Activated naive CD4-positive, alpha-beta T cell treated with anti-CD3 and anti-CD28 coated beads, Interleukin-2, amount 10 ng/mL, durations not matched to agents 7 days and 5 days (primary cell): ENCODE results near the gene ADGRG1.

Source experiments
- CTCF ChIA-PET: fragments of 350-600 bp; sonication (Branson Sonifier 250); formaldehyde crosslinking; loops from one replicate; lab custom pipeline; 2021; ENCODE audit warnings: antibody characterized with exemption; lab: Charles Lee
- DNase-seq: peaks from one replicate; pipeline ENCODE4 v3.0.0-alpha.2; 2020
- H3K27ac Mint-ChIP-seq: one replicate; pipeline ENCODE4 v1.8.0; 2021; ENCODE audit warnings: mild to moderate bottlenecking, moderate library complexity, mixed read lengths
- H3K27me3 Mint-ChIP-seq: one replicate; pipeline ENCODE4 v1.8.0; 2021; ENCODE audit warnings: mild to moderate bottlenecking, mixed read lengths
- H3K36me3 Mint-ChIP-seq: one replicate; pipeline ENCODE4 v1.8.0; 2021; ENCODE audit warnings: mixed read lengths
- H3K4me1 Mint-ChIP-seq: one replicate; pipeline ENCODE4 v1.8.0; 2021; ENCODE audit warnings: mixed read lengths
- H3K4me3 Mint-ChIP-seq: one replicate; pipeline ENCODE4 v1.8.0; 2021; ENCODE audit warnings: mild to moderate bottlenecking, moderate library complexity, mixed read lengths
- H3K9me3 Mint-ChIP-seq: one replicate; pipeline ENCODE4 v1.8.0; 2021; ENCODE audit warnings: mixed read lengths

Gene ADGRG1

GRCh38 chr16:57609541-57610401, 18.7 kb upstream of the ADGRG1 start:
- CTCF ChIA-PET = interaction anchor here (0.8 to 5.6 kb wide), 15 partner anchors 9 to 450 kb away, joined by 3 to 82 read pairs (median 7); partner anchors contain the start of gene ADGRG1
- DNase-seq = peak; percentile 83
- Mint-ChIP-seq H3K4me3 (peak overlapping the region; percentile 46), H3K27me3 (peaks cover 5% of the 10 kb centered on the region), H3K36me3 (no peaks in the 10 kb centered on the region), H3K9me3 (no peaks in the 10 kb centered on the region), H3K4me1 (peaks cover 49% of the 10 kb centered on the region), H3K27ac (peak overlapping the region; percentile 86)

DNA sequence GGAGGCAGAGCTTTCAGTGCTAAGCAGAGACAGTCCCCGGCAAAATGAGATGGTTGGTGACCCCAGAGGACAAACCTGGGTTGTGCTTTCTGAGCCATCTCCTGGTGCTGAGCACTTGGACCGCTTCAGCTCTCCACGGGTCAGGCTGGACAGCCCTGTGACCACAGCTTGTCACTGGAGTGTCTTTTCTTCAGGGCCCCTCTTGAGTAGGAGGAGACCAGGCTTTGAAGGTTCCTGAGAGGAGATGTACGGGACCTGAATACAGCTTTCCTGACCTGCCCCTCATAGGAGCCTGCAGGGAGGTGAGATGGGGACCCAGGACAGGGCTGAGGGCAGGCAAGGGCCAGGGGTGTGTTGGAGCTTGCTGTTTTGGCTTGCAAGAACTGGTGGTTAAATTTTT, 17.8 kb upstream of the ADGRG1 start:
- H3K9me3 Mint-ChIP-seq = no peaks in the 10 kb centered on the region
- no peaks in the 10 kb centered on the region for H3K36me3 Mint-ChIP-seq
- CTCF ChIA-PET = interaction anchor here (0.8 to 5.6 kb wide), 11 partner anchors 10 to 111 kb away, joined by 3 to 82 read pairs (median 8); partner anchors contain the start of gene ADGRG1
- no peak overlapping the region for H3K4me3 Mint-ChIP-seq
- DNase-seq = peak; percentile 19
- peaks cover 5% of the 10 kb centered on the region for H3K27me3 Mint-ChIP-seq
- peaks cover 43% of the 10 kb centered on the region for H3K4me1 Mint-ChIP-seq
- H3K27ac Mint-ChIP-seq = no peak overlapping the region

- no peak for DNase-seq
- CTCF ChIA-PET = interaction anchor here (1.3 to 5.6 kb wide), 7 partner anchors 10 to 37 kb away, joined by 4 to 82 read pairs (median 32); partner anchors contain the start of gene ADGRG1
- Mint-ChIP-seq H3K4me3 (no peak overlapping the region), H3K4me1 (peaks cover 41% of the 10 kb centered on the region), H3K36me3 (no peaks in the 10 kb centered on the region), H3K9me3 (no peaks in the 10 kb centered on the region), H3K27me3 (peaks cover 5% of the 10 kb centered on the region), H3K27ac (no peak overlapping the region)
These were observed 17.2 kb upstream of the ADGRG1 start for GRCh38 chr16:57611181-57611580.

DNA sequence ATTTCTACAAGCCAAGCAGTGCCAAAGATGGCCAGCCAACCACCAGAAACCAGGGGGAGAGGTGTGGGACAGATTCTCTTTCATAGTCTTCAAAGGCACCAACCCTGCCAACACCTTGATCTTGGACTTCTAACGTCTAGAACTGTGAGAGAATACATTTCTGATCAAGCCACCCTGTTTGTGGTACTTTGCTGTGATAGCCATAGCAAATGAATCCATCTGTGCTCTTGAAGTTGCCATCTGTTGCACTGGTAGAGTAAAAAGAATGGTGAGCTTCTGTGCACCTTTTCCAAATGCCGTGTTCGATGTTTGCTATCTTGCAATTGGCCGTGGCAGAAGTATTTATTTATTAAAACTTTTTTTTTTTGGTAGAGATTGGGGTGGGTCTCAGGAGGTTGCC, 16.7 kb upstream of the ADGRG1 start:
- Mint-ChIP-seq H3K27ac (no peak overlapping the region), H3K27me3 (peaks cover 5% of the 10 kb centered on the region), H3K4me3 (no peak overlapping the region), H3K36me3 (no peaks in the 10 kb centered on the region), H3K9me3 (no peaks in the 10 kb centered on the region), H3K4me1 (peaks cover 41% of the 10 kb centered on the region)
- no peak for DNase-seq
- CTCF ChIA-PET = interaction anchor here (1.3 to 5.6 kb wide), 6 partner anchors 11 to 36 kb away, joined by 4 to 82 read pairs (median 32); partner anchors contain the start of gene ADGRG1

GRCh38 chr16:57612494-57612893, 15.9 kb upstream of the ADGRG1 start:
- DNase-seq = peak; percentile 9
- H3K36me3 Mint-ChIP-seq = no peaks in the 10 kb centered on the region
- CTCF ChIA-PET = interaction anchor here (3.7 to 4.8 kb wide), 2 partner anchors 12 to 20 kb away, joined by 32 to 38 read pairs; no protein-coding TSS in a partner anchor

DNA sequence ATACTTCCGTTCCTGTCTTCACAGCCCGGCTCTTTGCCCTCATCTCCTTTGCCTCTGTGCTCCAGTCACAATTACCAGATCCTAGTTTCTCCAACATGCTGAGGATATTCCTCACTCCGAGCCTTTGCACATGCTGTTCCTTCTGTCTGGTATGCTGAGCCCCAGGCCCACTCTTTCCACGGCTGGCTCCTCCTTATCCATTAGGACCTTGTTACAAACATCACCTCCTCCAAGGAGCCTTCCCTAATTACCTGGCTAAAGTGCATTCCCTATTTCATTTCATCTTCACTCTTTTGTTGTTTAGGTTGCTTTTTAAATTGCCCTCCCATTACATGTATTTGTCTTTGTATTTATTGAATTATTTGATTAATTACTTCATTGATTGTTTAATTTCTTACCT, 14.9 kb upstream of the ADGRG1 start:
- CTCF ChIA-PET = interaction anchor here (1.0 to 1.2 kb wide), 2 partner anchors 22 to 35 kb away, joined by 3 read pairs; no protein-coding TSS in a partner anchor
- H3K4me1 Mint-ChIP-seq = peaks cover 34% of the 10 kb centered on the region

More at GRCh38 chr16:57612494-57612893, 15.9 kb upstream of the ADGRG1 start:
- H3K9me3 Mint-ChIP-seq = no peaks in the 10 kb centered on the region
- H3K27me3 Mint-ChIP-seq = peaks cover 6% of the 10 kb centered on the region
- H3K4me3 Mint-ChIP-seq = no peak overlapping the region
- no peak overlapping the region for H3K27ac Mint-ChIP-seq
- H3K4me1 Mint-ChIP-seq = peaks cover 41% of the 10 kb centered on the region

GRCh38 chr16:57614536-57614935, 13.9 kb upstream of the ADGRG1 start:
- H3K27me3 Mint-ChIP-seq = peaks cover 11% of the 10 kb centered on the region
- H3K9me3 Mint-ChIP-seq = no peaks in the 10 kb centered on the region
- CTCF ChIA-PET = interaction anchor here (1.0 to 1.2 kb wide), 4 partner anchors 10 to 38 kb away, joined by 3 read pairs; no protein-coding TSS in a partner anchor
- peak; percentile 19 for DNase-seq
- no peak overlapping the region for H3K27ac Mint-ChIP-seq
- no peaks in the 10 kb centered on the region for H3K36me3 Mint-ChIP-seq
- H3K4me1 Mint-ChIP-seq = peaks cover 23% of the 10 kb centered on the region
- no peak overlapping the region for H3K4me3 Mint-ChIP-seq

More for the DNA sequence above, 14.9 kb upstream of the ADGRG1 start:
- no peaks in the 10 kb centered on the region for H3K9me3 Mint-ChIP-seq
- H3K27ac Mint-ChIP-seq = no peak overlapping the region
- no peak for DNase-seq
- no peaks in the 10 kb centered on the region for H3K36me3 Mint-ChIP-seq
- H3K27me3 Mint-ChIP-seq = peaks cover 11% of the 10 kb centered on the region
- H3K4me3 Mint-ChIP-seq = no peak overlapping the region

DNA sequence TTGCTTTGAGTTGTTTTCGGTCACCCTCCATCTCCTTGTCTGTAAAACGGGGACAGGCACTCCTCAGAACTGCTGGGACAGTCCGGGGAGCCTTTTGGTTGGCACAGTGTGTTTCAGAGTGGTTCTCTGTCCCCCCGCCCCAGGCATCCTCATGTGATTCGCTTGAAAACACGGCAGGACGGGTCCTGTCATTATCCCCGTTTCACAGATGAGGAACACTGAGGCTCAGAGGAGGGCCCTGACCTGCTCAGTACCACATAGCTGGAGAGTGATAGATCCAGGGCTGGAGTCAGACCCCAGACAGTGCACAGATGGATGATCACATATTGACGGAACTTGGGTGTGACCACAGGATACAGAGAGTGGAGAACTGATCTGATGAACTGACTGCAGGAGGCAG, 13.5 kb upstream of the ADGRG1 start:
- H3K9me3 Mint-ChIP-seq = no peaks in the 10 kb centered on the region
- CTCF ChIA-PET = interaction anchor here (1.0 to 1.2 kb wide), 4 partner anchors 10 to 38 kb away, joined by 3 read pairs; no protein-coding TSS in a partner anchor
- peak overlapping the region; percentile 58 for H3K27ac Mint-ChIP-seq
- peaks cover 15% of the 10 kb centered on the region for H3K27me3 Mint-ChIP-seq
- no peak for DNase-seq
- no peak overlapping the region for H3K4me3 Mint-ChIP-seq
- H3K4me1 Mint-ChIP-seq = peaks cover 19% of the 10 kb centered on the region
- no peaks in the 10 kb centered on the region for H3K36me3 Mint-ChIP-seq

DNA sequence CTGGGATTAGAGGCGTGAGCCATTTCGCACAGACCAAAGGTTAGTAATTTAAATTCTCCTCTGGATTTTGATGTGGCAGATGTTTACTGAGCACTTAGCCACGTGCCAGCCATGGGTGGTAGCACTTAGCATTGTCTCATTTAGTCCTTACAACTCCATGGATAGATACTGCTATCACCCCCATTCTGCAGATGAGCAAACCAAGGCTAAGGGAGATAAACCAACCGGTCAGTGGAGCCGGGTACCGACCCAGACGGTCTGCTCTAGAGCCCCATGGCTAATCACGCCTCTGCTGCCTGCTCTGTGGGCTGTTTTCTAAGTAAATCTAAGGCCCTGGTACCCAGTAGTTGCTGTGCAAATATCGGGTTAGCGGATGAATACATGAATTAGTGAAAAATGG, 12.6 kb upstream of the ADGRG1 start:
- DNase-seq = peak; percentile 8
- Mint-ChIP-seq H3K4me1 (peaks cover 11% of the 10 kb centered on the region), H3K27me3 (peaks cover 15% of the 10 kb centered on the region), H3K36me3 (no peaks in the 10 kb centered on the region), H3K4me3 (no peak overlapping the region), H3K27ac (no peak overlapping the region), H3K9me3 (no peaks in the 10 kb centered on the region)
- CTCF ChIA-PET = interaction anchor here (1.2 kb wide), 2 partner anchors 33 to 39 kb away, joined by 3 read pairs; no protein-coding TSS in a partner anchor

- CTCF ChIA-PET = interaction anchor here (2.2 kb wide), 1 partner anchor 11 kb away, joined by 6 read pairs; no protein-coding TSS in a partner anchor
These were observed 12.2 kb upstream of the ADGRG1 start for GRCh38 chr16:57616241-57616640.

GRCh38 chr16:57616876-57617275, 11.6 kb upstream of the ADGRG1 start:
- Mint-ChIP-seq H3K4me3 (no peak overlapping the region), H3K36me3 (no peaks in the 10 kb centered on the region), H3K4me1 (peaks cover 7% of the 10 kb centered on the region), H3K9me3 (no peaks in the 10 kb centered on the region), H3K27ac (no peak overlapping the region), H3K27me3 (peaks cover 15% of the 10 kb centered on the region)
- DNase-seq = peak; percentile 19
- CTCF ChIA-PET = interaction anchor here (0.6 to 2.2 kb wide), 4 partner anchors 8 to 26 kb away, joined by 3 to 6 read pairs (median 4); no protein-coding TSS in a partner anchor

More at GRCh38 chr16:57616241-57616640, 12.2 kb upstream of the ADGRG1 start:
- H3K36me3 Mint-ChIP-seq = no peaks in the 10 kb centered on the region
- H3K27me3 Mint-ChIP-seq = peaks cover 15% of the 10 kb centered on the region
- no peak overlapping the region for H3K4me3 Mint-ChIP-seq
- DNase-seq = no peak
- H3K4me1 Mint-ChIP-seq = peaks cover 9% of the 10 kb centered on the region
- H3K9me3 Mint-ChIP-seq = no peaks in the 10 kb centered on the region
- H3K27ac Mint-ChIP-seq = no peak overlapping the region

GRCh38 chr16:57617604-57618111, 10.8 kb upstream of the ADGRG1 start:
- no peak overlapping the region for H3K27ac Mint-ChIP-seq
- H3K27me3 Mint-ChIP-seq = peaks cover 21% of the 10 kb centered on the region
- no peak overlapping the region for H3K4me3 Mint-ChIP-seq
- H3K36me3 Mint-ChIP-seq = no peaks in the 10 kb centered on the region
- DNase-seq = peak; percentile 11
- no peaks in the 10 kb centered on the region for H3K9me3 Mint-ChIP-seq
- peaks cover 7% of the 10 kb centered on the region for H3K4me1 Mint-ChIP-seq
- CTCF ChIA-PET = interaction anchor here (0.9 to 2.2 kb wide), 4 partner anchors 10 to 31 kb away, joined by 3 to 6 read pairs (median 4); no protein-coding TSS in a partner anchor

GRCh38 chr16:57618296-57619132, 9.9 kb upstream of the ADGRG1 start:
- Mint-ChIP-seq H3K27me3 (peaks cover 28% of the 10 kb centered on the region), H3K9me3 (no peaks in the 10 kb centered on the region), H3K27ac (no peak overlapping the region), H3K36me3 (no peaks in the 10 kb centered on the region), H3K4me1 (peaks cover 7% of the 10 kb centered on the region), H3K4me3 (no peak overlapping the region)
- DNase-seq = peak; percentile 8
- CTCF ChIA-PET = interaction anchor here (0.9 to 2.2 kb wide), 2 partner anchors 9 to 30 kb away, joined by 3 to 6 read pairs; no protein-coding TSS in a partner anchor
